ENCODE results near the gene IL4I1. TPM values are rescaled to one million over a fixed set of nuclear protein-coding genes. Genes with fewer than 3 reads are reported as not detected.

IL4I1 gene
- total and polyA plus RNA-seq, 4 donors, result 0.08 to 0.75 (median 0.23) TPM

GRCh38 chr19:49840736-49841249, 55.9 kb downstream of the IL4I1 start:
- Histone ChIP-seq H3K27ac (ENCODE audit: low read depth in 1 of 2, low read length in 2 of 2) (no peak overlapping the region), H3K36me3 (ENCODE audit: control insufficient read depth in 4 of 4, insufficient read depth in 3 of 4, low read depth in 1 of 4, low read length in 3 of 4) (peaks cover 4 to 23% (median 10%) of the 10 kb centered on the region in 4 donors), H3K9ac (ENCODE audit: low read depth in 1 of 2, low read length in 2 of 2) (no peak overlapping the region), H3K4me3 (ENCODE audit: low read depth in 1 of 3, low read length in 3 of 3) (no peak overlapping the region), H3K27me3 (ENCODE audit: control insufficient read depth in 4 of 4, insufficient read depth in 4 of 4, low read length in 3 of 4) (no peaks in the 10 kb centered on the region), H3K9me3 (ENCODE audit: control insufficient read depth in 4 of 4, low read length in 3 of 4) (no peaks in the 10 kb centered on the region), H3K4me1 (ENCODE audit: control insufficient read depth in 4 of 4, insufficient read depth in 4 of 4, low read length in 3 of 4) (no peaks in the 10 kb centered on the region)
- TF ChIP-seq HNF4A (conservative IDR thresholded peaks at IDR 0.05) (no peak), FOXA2 (IDR thresholded peaks at IDR 0.05) (no peak), ATF3 (IDR thresholded peaks at IDR 0.05) (no peak), HNF4G (IDR thresholded peaks at IDR 0.05) (no peak), GABPA (IDR thresholded peaks at IDR 0.05 in 1 of 2, conservative IDR thresholded peaks at IDR 0.05 in 1 of 2) (no peak), RAD21 (IDR thresholded peaks at IDR 0.05) (no peak), SP1 (IDR thresholded peaks at IDR 0.05) (no peak)
- 94% methylated on average over 17 of the region's 17 CpGs for WGBS
- DNase-seq (ENCODE audit: low spot score), result no peak

- peaks cover 4 to 23% (median 11%) of the 10 kb centered on the region in 4 donors for H3K36me3 ChIP-seq (ENCODE audit: control insufficient read depth in 4 of 4, insufficient read depth in 3 of 4, low read depth in 1 of 4, low read length in 3 of 4)
- WGBS, result 91% methylated on average over 11 of the region's 11 CpGs
- no peak for TF ChIP-seq SP1 (IDR thresholded peaks at IDR 0.05)
- no peak for TF ChIP-seq ZBTB33 (IDR thresholded peaks at IDR 0.05)
- H3K9ac ChIP-seq (ENCODE audit: low read depth in 1 of 2, low read length in 2 of 2), result no peak overlapping the region
- no peaks in the 10 kb centered on the region for H3K9me3 ChIP-seq (ENCODE audit: control insufficient read depth in 4 of 4, low read length in 3 of 4)
- no peak overlapping the region for H3K27ac ChIP-seq (ENCODE audit: low read depth in 1 of 2, low read length in 2 of 2)
- H3K4me3 ChIP-seq (ENCODE audit: low read depth in 1 of 3, low read length in 3 of 3), result no peak overlapping the region
- no peaks in the 10 kb centered on the region for H3K4me1 ChIP-seq (ENCODE audit: control insufficient read depth in 4 of 4, insufficient read depth in 4 of 4, low read length in 3 of 4)
- DNase-seq (ENCODE audit: low spot score), result no peak
- H3K27me3 ChIP-seq (ENCODE audit: control insufficient read depth in 4 of 4, insufficient read depth in 4 of 4, low read length in 3 of 4), result no peaks in the 10 kb centered on the region
Measured at GRCh38 chr19:49840321-49840720, 56.4 kb downstream of the IL4I1 start.

- no peak overlapping the region for H3K9ac ChIP-seq (ENCODE audit: low read depth in 1 of 2, low read length in 2 of 2)
- H3K4me1 ChIP-seq (ENCODE audit: control insufficient read depth in 4 of 4, insufficient read depth in 4 of 4, low read length in 3 of 4), result no peaks in the 10 kb centered on the region
- WGBS, result 96% methylated on average over 11 of the region's 11 CpGs
Measured at GRCh38 chr19:49839713-49840112, 57.0 kb downstream of the IL4I1 start.

More at GRCh38 chr19:49839713-49840112, 57.0 kb downstream of the IL4I1 start:
- H3K27ac ChIP-seq (ENCODE audit: low read depth in 1 of 2, low read length in 2 of 2), result no peak overlapping the region
- no peaks in the 10 kb centered on the region for H3K9me3 ChIP-seq (ENCODE audit: control insufficient read depth in 4 of 4, low read length in 3 of 4)
- no peaks in the 10 kb centered on the region for H3K27me3 ChIP-seq (ENCODE audit: control insufficient read depth in 4 of 4, insufficient read depth in 4 of 4, low read length in 3 of 4)
- DNase-seq (ENCODE audit: low spot score), result no peak
- H3K36me3 ChIP-seq (ENCODE audit: control insufficient read depth in 4 of 4, insufficient read depth in 3 of 4, low read depth in 1 of 4, low read length in 3 of 4), result peaks cover 4 to 23% (median 13%) of the 10 kb centered on the region in 4 donors
- H3K4me3 ChIP-seq (ENCODE audit: low read depth in 1 of 3, low read length in 3 of 3), result no peak overlapping the region
- TF ChIP-seq RXRA (IDR thresholded peaks at IDR 0.05), result no peak
- no peak for TF ChIP-seq FOXA2 (IDR thresholded peaks at IDR 0.05)
- no peak for TF ChIP-seq NR2F2 (IDR thresholded peaks at IDR 0.05)
- no peak for TF ChIP-seq YY1 (IDR thresholded peaks at IDR 0.05)
- no peak for TF ChIP-seq TAF1 (conservative IDR thresholded peaks at IDR 0.05)
- no peak for TF ChIP-seq ZBTB33 (IDR thresholded peaks at IDR 0.05)
- TF ChIP-seq REST (IDR thresholded peaks at IDR 0.05), result no peak
- no peak for TF ChIP-seq FOXA1 (IDR thresholded peaks at IDR 0.05)
- TF ChIP-seq RAD21 (IDR thresholded peaks at IDR 0.05), result no peak
- no peak for TF ChIP-seq EGR1 (IDR thresholded peaks at IDR 0.05; ENCODE audit: low read depth in 2 of 2)
- TF ChIP-seq HNF4A (conservative IDR thresholded peaks at IDR 0.05), result no peak
- no peak for TF ChIP-seq GABPA (IDR thresholded peaks at IDR 0.05 in 1 of 2, conservative IDR thresholded peaks at IDR 0.05 in 1 of 2)
- TF ChIP-seq ATF3 (IDR thresholded peaks at IDR 0.05), result no peak

Measured in liver (tissue), 9 donors.